ENCODE results near the gene NLRX1.

The NLRX1 gene

DNA sequence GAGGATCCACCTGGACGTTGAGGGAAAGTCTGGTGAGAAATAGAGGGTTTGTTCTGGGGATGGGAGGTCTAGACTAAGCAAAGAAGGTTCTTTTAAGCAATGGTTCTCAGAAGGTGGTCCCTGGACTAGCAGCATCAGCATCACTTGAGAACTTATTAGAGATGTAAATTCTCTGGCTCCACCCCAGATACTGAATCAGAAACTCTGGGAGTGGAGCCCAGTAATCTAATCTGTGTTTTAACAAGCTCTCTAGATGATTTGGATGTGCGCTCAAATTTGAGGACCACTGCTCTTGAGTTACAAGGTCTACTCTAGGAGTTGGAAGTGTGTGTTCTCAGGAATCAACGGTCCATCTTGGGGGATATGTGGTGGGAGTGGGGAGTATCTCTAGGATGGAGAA is 23.0 kb upstream of the NLRX1 start:
- peaks cover 26% of the 10 kb centered on the region for H3K4me1 Mint-ChIP-seq
- TF ChIP-seq, protein P1, sequence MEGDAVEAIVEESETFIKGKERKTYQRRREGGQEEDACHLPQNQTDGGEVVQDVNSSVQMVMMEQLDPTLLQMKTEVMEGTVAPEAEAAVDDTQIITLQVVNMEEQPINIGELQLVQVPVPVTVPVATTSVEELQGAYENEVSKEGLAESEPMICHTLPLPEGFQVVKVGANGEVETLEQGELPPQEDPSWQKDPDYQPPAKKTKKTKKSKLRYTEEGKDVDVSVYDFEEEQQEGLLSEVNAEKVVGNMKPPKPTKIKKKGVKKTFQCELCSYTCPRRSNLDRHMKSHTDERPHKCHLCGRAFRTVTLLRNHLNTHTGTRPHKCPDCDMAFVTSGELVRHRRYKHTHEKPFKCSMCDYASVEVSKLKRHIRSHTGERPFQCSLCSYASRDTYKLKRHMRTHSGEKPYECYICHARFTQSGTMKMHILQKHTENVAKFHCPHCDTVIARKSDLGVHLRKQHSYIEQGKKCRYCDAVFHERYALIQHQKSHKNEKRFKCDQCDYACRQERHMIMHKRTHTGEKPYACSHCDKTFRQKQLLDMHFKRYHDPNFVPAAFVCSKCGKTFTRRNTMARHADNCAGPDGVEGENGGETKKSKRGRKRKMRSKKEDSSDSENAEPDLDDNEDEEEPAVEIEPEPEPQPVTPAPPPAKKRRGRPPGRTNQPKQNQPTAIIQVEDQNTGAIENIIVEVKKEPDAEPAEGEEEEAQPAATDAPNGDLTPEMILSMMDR (IDR thresholded peaks at IDR 0.05), result no peak
- no peaks in the 10 kb centered on the region for H3K36me3 Mint-ChIP-seq (ENCODE audit: low read depth)
- H3K9me3 Mint-ChIP-seq, result no peaks in the 10 kb centered on the region
- H3K4me3 Mint-ChIP-seq, result no peak overlapping the region
- H3K27me3 Mint-ChIP-seq (ENCODE audit: low read depth, poor library complexity), result peaks cover 71% of the 10 kb centered on the region
- DNase-seq, result no peak
- no peak overlapping the region for H3K27ac Mint-ChIP-seq

DNA sequence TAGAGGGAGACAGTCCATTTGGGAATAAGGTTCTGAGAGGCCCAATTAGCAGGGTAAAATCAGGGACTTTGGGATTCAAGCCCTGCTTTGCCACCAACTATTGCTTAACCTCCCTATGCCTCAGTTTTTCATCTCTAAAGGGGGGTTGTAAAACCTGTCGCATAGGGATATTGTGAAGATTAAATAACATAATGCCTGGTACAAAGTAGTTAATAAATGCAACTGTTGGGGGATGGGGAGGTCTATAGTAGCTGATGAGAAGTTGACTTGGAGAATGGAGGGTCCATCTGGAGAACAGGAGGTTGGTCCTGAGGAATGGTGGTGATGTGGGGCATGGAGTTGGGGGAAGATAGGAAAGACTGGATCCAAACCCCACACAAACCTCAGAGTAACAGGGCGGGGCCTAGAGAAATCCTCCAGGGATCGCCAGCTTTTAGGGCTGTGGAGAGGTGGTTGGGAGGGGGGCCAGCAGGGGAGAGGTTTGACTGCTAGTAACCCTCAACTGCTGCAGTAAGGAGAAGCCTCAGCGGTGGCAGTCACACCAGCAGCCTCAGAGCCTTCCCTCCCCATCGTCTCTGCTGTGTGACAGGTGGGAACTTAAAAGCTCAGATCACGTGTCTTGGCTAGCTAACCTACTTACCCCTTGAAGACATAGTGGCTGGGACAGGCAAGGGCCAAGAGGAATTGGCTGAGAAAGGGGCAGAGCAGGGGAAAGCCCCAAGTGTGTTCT is 20.8 kb upstream of the NLRX1 start:
- Mint-ChIP-seq H3K27ac (no peak overlapping the region), H3K9me3 (no peaks in the 10 kb centered on the region), H3K27me3 (ENCODE audit: low read depth, poor library complexity) (peaks cover 82% of the 10 kb centered on the region), H3K4me3 (peak overlapping the region; percentile 82), H3K36me3 (ENCODE audit: low read depth) (no peaks in the 10 kb centered on the region), H3K4me1 (peaks cover 26% of the 10 kb centered on the region)
- DNase-seq, result no peak
- TF ChIP-seq, protein P1 (IDR thresholded peaks at IDR 0.05), result no peak

DNA sequence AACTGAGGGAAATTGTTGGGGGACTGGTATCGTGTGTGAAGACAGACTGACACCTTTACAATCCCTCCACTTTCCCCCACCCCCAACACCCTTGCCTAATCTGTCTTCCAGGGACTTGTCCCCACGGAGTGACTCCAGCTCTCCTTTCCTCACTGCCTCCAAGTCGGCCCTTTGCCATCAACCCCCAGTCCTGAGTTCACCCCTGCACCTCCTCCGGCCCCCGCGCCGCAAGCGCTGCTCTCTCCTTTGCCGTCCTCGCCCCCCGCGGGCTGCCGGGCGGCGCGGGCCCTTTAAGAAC is 19.9 kb upstream of the NLRX1 start:
- Mint-ChIP-seq H3K36me3 (ENCODE audit: low read depth) (no peaks in the 10 kb centered on the region), H3K27me3 (ENCODE audit: low read depth, poor library complexity) (peaks cover 82% of the 10 kb centered on the region), H3K4me3 (peak overlapping the region; percentile 82), H3K9me3 (no peaks in the 10 kb centered on the region), H3K4me1 (peaks cover 21% of the 10 kb centered on the region), H3K27ac (no peak overlapping the region)
- TF ChIP-seq, protein P1 (IDR thresholded peaks at IDR 0.05), result no peak
- no peak for DNase-seq

DNA sequence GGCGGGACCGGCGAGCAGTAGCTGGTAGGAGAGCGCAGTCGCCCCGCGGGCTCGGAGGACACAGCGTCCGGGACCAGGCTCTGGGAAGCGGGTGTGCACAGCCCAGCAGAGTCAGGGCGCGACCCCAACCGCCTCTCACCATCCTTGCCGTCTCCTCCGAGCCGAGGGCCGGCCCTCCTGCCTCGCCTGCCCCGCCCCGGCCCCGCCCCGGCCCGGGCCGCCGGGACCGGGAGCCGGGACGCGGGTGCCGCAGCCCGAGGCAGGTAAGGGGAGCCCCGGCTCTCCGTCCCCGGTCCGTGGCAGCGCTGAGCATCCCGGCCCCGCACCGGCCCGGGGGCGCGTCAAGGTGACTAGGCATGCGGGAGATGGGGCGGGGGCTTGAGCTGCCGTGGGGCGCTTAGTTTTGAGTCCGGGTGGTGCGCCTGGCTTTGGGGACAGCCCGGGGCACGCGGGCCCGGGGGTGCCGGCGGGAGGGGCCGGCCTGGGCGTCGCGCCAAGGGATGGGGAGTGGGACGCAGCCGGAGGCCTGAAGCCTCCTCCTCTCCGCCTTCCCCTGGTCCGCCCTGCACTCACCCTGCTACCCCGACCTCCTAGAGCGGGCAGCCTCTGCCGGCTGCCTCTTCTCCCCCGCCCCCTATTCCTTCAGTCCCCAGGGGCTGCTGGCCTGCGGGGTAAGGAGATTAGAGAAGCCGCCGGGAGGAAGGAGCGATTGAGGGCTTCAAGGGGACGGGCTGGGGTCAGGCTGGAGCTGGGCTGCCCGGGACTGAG is 19.3 kb upstream of the NLRX1 start, which contains the start of gene ABCG4:
TSS of gene ABCG4 (plus strand) at position 35 of the 768 bp plus-strand sequence. CDS start 914 bp downstream, outside the sequence.
- TF ChIP-seq, protein P1 (IDR thresholded peaks at IDR 0.05), result no peak
- H3K4me3 Mint-ChIP-seq, result peak within 1 kb of the TSS; percentile 82

DNA sequence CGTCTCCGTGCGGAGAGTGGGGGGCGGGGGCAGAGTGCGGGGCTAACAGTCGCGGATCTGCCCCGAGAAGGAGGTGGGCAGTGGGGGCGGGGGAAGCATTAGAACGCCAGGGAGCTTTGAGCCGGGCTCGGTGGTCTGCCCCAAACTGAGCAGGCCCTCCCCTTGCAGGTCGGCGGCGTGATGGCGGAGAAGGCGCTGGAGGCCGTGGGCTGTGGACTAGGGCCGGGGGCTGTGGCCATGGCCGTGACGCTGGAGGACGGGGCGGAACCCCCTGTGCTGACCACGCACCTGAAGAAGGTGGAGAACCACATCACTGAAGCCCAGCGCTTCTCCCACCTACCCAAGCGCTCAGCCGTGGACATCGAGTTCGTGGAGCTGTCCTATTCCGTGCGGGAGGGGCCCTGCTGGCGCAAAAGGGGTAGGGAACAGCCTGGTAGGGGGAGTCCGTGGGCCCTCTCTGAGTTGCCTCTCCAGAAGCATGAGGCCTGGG is 18.7 kb upstream of the NLRX1 start:
- no peak overlapping the region for H3K27ac Mint-ChIP-seq
- peak overlapping the region; percentile 77 for H3K4me3 Mint-ChIP-seq
- H3K9me3 Mint-ChIP-seq, result no peaks in the 10 kb centered on the region
- TF ChIP-seq, protein P1 (IDR thresholded peaks at IDR 0.05), result no peak
- H3K36me3 Mint-ChIP-seq (ENCODE audit: low read depth), result no peaks in the 10 kb centered on the region
- no peak for DNase-seq
- peaks cover 85% of the 10 kb centered on the region for H3K27me3 Mint-ChIP-seq (ENCODE audit: low read depth, poor library complexity)
- peaks cover 19% of the 10 kb centered on the region for H3K4me1 Mint-ChIP-seq

More for the DNA sequence above, 19.3 kb upstream of the NLRX1 start, which contains the start of gene ABCG4:
- H3K4me1 Mint-ChIP-seq, result peaks cover 19% of the 10 kb centered on the region
- DNase-seq, result peak; percentile 59
- no peaks in the 10 kb centered on the region for H3K9me3 Mint-ChIP-seq
- H3K27ac Mint-ChIP-seq, result no peak within 1 kb of the TSS
- no peaks in the 10 kb centered on the region for H3K36me3 Mint-ChIP-seq (ENCODE audit: low read depth)
- H3K27me3 Mint-ChIP-seq (ENCODE audit: low read depth, poor library complexity), result peaks cover 84% of the 10 kb centered on the region

Data from nephron progenitor cell (in vitro differentiated cells).